Fibroblast of the aortic adventitia (primary cell): ENCODE data around the gene MAGEB4. TPM values are rescaled to one million over a fixed set of nuclear protein-coding genes. Genes with fewer than 3 reads are reported as not detected.

Experiments
- DNase-seq: peaks from one replicate; pipeline ENCODE4 v3.0.0-alpha.2; 2010; ENCODE audit warnings: low read depth
- H3K4me3 ChIP-seq: 2 replicates; pipeline ENCODE4 v1.5.1; 2011; ENCODE audit warnings: low read depth, mild to moderate bottlenecking, control low read depth, low read length, moderate library complexity
- CTCF ChIP-seq: IDR thresholded peaks from 2 replicates; pipeline ENCODE4 v1.5.1; 2011; ENCODE audit warnings: mild to moderate bottlenecking, low read length, control low read depth, inconsistent platforms; ENCODE audit not compliant: insufficient read depth
- total RNA-seq: library from RNA; depleted of rRNA; stranded (reverse); fragments of >200 nt; gene quantifications from 2 replicates; pipeline ENCODE4 v1.2.3, GENCODE V29; 2012; ENCODE audit warnings: low replicate concordance

The MAGEB4 gene
- total RNA-seq, 1 donor, result not detected

- no peak overlapping the region for H3K4me3 ChIP-seq
- TF ChIP-seq CTCF, result no peak
- DNase-seq, result no peak
Observed at GRCh38 chrX:30220661-30221060, 21.1 kb upstream of the MAGEB4 start.

- no peak for TF ChIP-seq CTCF
- DNase-seq, result no peak
Observed at GRCh38 chrX:30224536-30224935, 17.3 kb upstream of the MAGEB4 start.

GRCh38 chrX:30228526-30228925, 13.3 kb upstream of the MAGEB4 start:
- no peak for DNase-seq
- TF ChIP-seq CTCF, result no peak
- H3K4me3 ChIP-seq, result no peak overlapping the region

More at GRCh38 chrX:30224536-30224935, 17.3 kb upstream of the MAGEB4 start:
- H3K4me3 ChIP-seq, result no peak overlapping the region

- DNase-seq, result no peak
- no peak within 1 kb of the TSS for H3K4me3 ChIP-seq
- TF ChIP-seq CTCF, result no peak
Observed at GRCh38 chrX:30230395-30230794, 11.4 kb upstream of the MAGEB4 start, which contains the start of gene MAGEB3. TSS of gene MAGEB3 (plus strand) at chrX:30230657. CDS start at chrX:30235925, 5,268 bp downstream.

GRCh38 chrX:30246769-30247489, 5.1 kb downstream of the MAGEB4 start, which contains the start of gene MAGEB1:
TSS of gene MAGEB1 (plus strand) at chrX:30247146. CDS start at chrX:30250494, 3,348 bp downstream.
- no peak for TF ChIP-seq CTCF
- no peak for DNase-seq
- no peak within 1 kb of the TSS for H3K4me3 ChIP-seq

- TF ChIP-seq CTCF, result no peak
- H3K4me3 ChIP-seq, result no peak overlapping the region
- no peak for DNase-seq
Observed at GRCh38 chrX:30248854-30249253, 7.1 kb downstream of the MAGEB4 start.
